Erythroblast (primary cell): ENCODE data around the gene TTC9C.

Experiments
- GATA1 ChIP-seq: IDR thresholded peaks from 2 replicates; pipeline ENCODE4 v1.6.1; 2011; ENCODE audit warnings: low read depth, mild to moderate bottlenecking, control low read depth, low read length, moderate library complexity
- POLR2A ChIP-seq: IDR thresholded peaks from 2 replicates; pipeline ENCODE4 v1.6.1; 2011; ENCODE audit warnings: mild to moderate bottlenecking, low read length

GRCh38 chr11:62716206-62716605 is 12.1 kb upstream of the TTC9C start:
- no peak for TF ChIP-seq POLR2A
- TF ChIP-seq GATA1: no peak
